Activated CD4-positive, alpha-beta T cell treated with anti-CD3 and anti-CD28 coated beads, Interleukin-2, amount 50 U/mL, for 1 hour (primary cell): ENCODE results near the gene RREB1.

ENCODE experiments used
- DNase-seq: peaks from one replicate; pipeline ENCODE4 v3.0.0-alpha.2; 2020

The RREB1 gene

GRCh38 chr6:7098993-7099392 is 8.8 kb upstream of the RREB1 start:
- DNase-seq: no peak

GRCh38 chr6:7100072-7100752 is 7.5 kb upstream of the RREB1 start:
- no peak for DNase-seq

GRCh38 chr6:7100753-7101081 is 7.0 kb upstream of the RREB1 start:
- DNase-seq: no peak

DNA sequence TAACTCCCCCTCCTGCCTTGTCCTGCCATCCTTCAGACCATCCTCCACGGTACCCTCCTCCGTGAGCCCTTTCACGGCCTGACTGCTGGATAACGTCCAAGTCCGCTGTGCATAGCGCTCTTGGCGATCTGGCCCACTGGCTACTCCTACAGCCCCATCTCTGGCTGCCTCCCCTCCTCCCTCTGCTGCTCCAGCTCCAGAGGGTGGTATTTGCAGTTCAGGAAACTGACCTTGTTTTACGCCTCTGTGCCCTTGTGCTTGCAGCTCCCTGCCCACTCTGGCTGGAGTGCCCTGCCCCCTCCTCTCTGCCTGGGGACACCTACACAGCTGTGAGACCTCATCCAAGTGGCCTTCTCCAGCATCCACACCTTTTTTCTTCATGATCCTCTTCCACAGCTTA is 6.5 kb upstream of the RREB1 start:
- no peak for DNase-seq

DNA sequence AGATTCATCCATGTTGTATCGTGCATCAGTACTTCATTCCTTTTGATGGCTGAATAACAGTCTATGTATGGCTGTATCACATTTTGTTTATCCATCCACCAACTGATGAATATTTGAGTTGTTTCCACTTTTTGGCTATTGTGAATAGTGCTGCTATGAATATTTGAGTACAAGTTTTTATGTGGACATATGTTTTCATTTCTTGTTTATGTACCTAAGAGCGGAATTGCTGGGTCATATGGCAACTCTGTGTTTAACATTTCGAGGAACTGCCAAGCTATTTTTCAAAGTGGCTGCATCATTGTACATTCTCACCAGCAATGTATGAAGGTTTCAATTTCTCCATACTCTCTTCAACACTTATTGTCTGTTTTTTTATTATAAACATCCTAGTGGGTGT is 3.0 kb upstream of the RREB1 start:
- no peak for DNase-seq

- no peak for DNase-seq
These were observed 1.5 kb upstream of the RREB1 start for GRCh38 chr6:7106215-7106751.

GRCh38 chr6:7106752-7107577 is 796 bp upstream of the RREB1 start:
- peak; percentile 69 for DNase-seq

DNA sequence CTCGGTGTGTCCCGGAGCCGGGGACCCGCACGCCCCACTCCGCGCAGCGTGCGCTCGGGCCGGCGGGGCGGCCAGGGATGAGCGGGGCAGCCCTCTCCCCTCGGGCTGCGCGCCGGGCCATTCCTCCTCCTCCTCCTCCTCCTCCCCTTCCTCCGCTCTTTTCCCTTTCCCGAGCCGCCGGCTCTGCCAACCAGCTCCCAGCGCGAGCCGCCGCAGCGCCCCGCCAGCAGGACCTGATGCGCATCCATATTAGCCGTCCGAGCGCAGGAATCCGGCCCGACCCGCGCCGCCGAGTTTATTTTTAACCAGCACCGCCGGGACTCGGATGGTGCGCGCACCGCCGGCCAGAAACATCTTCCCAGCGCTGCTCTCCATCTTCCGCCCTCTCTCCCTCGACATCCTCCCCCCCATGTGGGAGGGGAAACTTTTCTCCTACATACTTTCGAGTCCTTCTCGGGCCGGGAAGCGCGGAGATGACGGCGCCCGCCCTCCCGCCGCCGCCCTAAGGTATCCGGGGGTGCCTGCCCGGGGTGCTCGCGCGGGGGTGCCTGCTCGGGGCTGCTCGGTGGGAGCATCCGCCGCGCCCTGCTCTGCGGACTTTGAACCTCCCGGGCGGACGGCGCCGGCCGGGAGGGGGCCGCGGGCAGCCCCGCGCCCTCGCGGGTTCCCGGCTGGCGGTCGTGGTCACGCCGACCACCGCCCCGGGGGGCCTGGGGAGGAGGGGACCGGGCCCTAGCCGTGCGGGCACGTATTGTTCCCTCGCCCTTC is 619 bp downstream of the RREB1 start:
- DNase-seq: peak; percentile 33

DNA sequence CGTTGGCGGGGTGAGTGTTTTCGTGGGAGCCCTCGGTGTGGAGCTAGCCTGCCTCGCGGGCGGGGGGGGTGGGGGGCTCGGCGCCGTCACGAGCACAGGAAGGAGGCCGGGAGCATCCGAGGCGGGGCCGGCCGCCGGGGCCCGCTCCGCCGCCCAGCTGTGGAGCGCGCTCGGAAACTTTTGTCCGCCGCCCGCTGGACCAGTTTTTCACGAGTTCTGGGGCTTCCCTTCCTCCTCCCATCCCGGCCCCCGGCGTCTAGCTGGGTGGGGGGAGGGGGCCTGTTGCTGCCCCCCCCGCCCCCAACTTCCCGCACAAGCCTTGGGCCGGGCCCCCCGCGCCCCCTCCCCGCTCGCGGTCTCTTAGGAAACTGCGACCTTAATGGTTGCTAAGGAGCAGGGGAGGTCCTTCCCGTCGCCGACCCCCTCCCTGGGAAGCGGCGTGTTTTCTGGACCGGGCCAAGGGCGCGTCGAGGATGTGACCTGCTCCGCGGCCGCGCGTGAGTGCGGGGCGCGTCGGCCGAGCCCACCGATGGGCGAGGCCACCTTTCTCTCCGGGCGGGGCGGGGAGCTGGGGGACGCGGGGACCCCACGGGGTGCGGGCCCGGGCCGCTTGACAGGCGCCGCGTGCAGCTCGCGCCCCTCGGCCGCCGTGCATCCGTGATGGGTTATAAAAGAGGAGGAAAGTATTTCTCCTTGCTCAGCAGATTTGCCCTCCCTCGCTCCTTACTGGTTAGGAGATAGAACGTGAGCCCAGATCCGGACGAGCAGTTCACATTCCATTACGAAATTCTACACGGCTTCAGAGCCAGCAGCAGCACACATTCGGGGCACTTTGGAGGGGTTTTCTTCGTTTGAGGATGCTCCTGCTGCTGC is 1.4 kb downstream of the RREB1 start:
- DNase-seq: peak; percentile 28

- no peak for DNase-seq
These were observed 2.5 kb downstream of the RREB1 start for GRCh38 chr6:7110092-7110792.

DNA sequence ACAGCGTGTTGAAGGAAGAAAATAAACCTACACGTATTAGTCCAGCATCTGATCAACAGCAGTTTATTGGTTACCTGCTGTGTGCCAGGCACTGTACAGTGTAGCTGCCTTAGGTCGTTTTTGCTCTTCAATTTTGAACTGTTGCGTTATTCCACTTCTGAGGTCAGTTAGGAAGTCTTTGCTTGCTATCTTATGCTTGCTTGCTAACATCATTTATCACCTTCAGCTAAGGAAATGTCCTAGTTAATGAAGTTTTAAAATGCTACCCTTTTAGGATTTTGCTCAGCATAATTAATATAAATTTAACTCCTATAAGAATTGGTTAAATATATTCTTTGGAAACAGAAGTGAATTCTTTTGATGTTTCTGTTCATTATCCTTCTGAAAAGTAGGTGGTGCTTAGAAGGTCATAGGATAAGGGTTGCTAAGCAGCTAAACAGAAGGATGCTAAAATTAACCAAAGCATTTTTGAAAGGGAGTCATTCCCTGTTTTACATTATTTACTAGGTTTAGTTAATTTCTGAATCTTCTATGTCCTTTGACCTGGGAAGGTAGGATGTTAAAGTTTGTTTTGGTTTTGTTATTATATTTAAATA is 3.4 kb downstream of the RREB1 start:
- DNase-seq: no peak

GRCh38 chr6:7112171-7112570 is 4.4 kb downstream of the RREB1 start:
- DNase-seq: no peak

DNA sequence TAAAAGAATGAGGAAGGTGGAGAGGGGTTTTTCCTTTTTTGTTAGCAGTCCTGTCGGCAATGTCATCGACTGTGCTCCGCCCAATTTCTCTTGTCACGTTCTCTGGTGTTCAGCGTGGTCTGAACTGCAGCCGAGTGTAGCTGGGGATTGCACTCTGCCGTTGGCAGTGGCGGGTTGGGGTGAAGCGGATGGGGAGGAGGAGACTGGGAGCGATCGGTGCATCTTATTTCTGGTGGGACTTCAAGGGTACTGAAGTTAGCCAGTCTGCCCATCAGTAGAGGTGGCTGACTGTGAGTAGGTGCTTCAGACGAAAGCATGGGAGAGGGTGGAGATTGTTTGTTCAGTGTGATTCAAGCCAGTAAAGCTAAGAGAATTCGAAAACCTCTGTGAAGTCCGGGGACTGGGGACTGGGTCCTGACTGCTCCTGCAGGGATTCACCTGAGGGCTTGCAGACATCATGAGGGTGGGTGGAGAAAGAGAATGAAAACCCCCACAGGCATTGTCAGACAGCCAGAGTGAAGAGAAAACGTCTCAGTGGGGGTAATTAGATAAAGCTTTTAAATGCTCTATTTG is 5.1 kb downstream of the RREB1 start:
- peak; percentile 44 for DNase-seq

DNA sequence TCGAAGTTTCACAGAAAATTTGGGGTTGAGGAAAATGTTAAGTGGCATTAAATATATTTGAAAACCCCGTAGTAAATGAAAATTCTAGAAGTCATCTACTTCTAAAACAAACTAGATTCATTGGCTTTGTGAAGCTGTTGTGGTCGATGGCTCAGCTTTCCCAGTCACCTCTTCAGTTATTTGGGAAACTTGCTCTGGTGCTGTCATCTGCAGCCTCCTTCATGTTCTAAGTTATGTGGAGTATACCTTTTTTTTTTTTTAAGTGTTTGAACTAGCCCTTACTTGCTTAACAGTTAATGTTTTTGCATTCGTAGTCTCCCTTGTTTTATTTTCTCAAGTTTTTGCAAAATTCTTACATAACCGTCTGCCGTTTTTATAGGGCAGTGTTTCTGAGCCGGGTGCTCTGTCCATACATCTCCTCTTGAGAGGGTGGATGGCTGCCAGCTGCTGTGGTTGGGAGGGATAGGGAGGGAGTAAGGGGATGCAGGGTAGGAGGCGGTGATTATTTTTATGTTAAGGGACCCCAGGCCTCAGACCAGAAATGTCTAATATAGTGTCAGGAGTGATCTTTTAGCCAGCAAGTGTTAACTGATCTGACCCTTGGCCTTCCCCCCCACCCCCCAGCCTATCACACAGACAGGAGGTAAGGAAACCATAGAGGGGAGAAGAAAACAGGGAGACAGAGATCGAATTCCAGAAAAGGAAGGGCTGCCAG is 7.1 kb downstream of the RREB1 start:
- no peak for DNase-seq

GRCh38 chr6:7115543-7116231 is 7.9 kb downstream of the RREB1 start:
- DNase-seq: no peak

GRCh38 chr6:7119272-7119801 is 11.6 kb downstream of the RREB1 start:
- DNase-seq: no peak

DNA sequence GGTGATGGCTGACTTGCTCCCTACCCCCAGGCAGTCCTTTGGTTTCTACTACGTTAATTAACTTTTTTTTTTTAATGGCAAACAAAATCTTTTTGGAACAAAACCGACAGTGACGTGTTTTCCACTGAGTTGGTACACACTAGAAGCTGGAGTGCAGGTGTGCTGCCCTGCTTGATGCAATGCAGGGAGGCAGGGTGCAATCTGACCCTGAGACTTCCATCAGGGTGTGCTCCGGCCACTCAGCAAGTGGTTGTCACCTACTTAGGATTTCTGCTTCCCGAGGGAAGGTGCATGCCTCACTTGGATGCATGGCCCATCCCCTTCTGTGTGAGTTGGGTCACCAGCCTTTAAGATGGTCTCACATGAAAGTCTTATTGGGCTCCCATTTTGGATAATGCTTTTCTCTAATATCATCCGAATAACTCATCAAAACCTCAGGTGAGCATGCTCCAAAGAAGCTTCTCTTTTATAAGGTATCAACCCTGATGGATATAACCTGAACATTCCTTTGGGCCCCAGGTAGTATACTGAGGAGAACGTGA is 14.0 kb downstream of the RREB1 start:
- DNase-seq: no peak

GRCh38 chr6:7122684-7123083 is 14.9 kb downstream of the RREB1 start:
- DNase-seq: no peak

- DNase-seq: no peak
These were observed 16.4 kb downstream of the RREB1 start for GRCh38 chr6:7124114-7124513.
